HepG2 (cell line): ENCODE data around the gene ACADVL. TPM values are rescaled to one million over a fixed set of nuclear protein-coding genes. Genes with fewer than 3 reads are reported as not detected.

Experiments
- HMGXB4 ChIP-seq, 2 experiments: sonication (generic) in 1 of 2; formaldehyde crosslinking in 1 of 2; IDR thresholded peaks; 2 replicates each; pipeline versions ENCODE4 v1.4.0 to v1.6.1; 2018 to 2020; ENCODE audit warnings: missing genetic modification reagents in 2 of 2, borderline replicate concordance in 1 of 2, low read depth in 1 of 2, mild to moderate bottlenecking in 1 of 2, missing biosample characterization in 1 of 2
- HNRNPL ChIP-seq: fragments of 200-400 bp; formaldehyde crosslinking; IDR thresholded peaks from 2 replicates; pipeline ENCODE4 v1.6.1; 2017; ENCODE audit warnings: mild to moderate bottlenecking, low read depth, low read length
- KDM6A ChIP-seq: IDR thresholded peaks from 2 replicates; pipeline ENCODE4 v1.6.1; 2016; ENCODE audit warnings: low read depth
- PREB ChIP-seq: sonication (generic); formaldehyde crosslinking; IDR thresholded peaks from 2 replicates; pipeline ENCODE4 v1.4.0; 2020; ENCODE audit warnings: missing genetic modification reagents
- RFXAP ChIP-seq: sonication (generic); formaldehyde crosslinking; IDR thresholded peaks from 2 replicates; pipeline ENCODE4 v1.4.0; 2020; ENCODE audit warnings: missing genetic modification reagents, borderline replicate concordance
- SP5 ChIP-seq: IDR thresholded peaks from 2 replicates; pipeline ENCODE4 v1.6.1; 2016; ENCODE audit warnings: low read depth, borderline replicate concordance
- SRSF9 ChIP-seq: fragments of 200-400 bp; formaldehyde crosslinking; IDR thresholded peaks from 2 replicates; pipeline ENCODE4 v1.6.1; 2018; ENCODE audit warnings: borderline replicate concordance, mild to moderate bottlenecking, low read depth, low read length; ENCODE audit not compliant: insufficient read depth, poor library complexity, severe bottlenecking
- U2AF2 ChIP-seq: fragments of 200-400 bp; formaldehyde crosslinking; IDR thresholded peaks from 2 replicates; pipeline ENCODE4 v1.6.1; 2017; ENCODE audit warnings: low read depth, mild to moderate bottlenecking, low read length
- UBTF ChIP-seq: sonication (generic); formaldehyde crosslinking; IDR thresholded peaks from 2 replicates; pipeline ENCODE4 v1.4.0; 2020; ENCODE audit warnings: mild to moderate bottlenecking, missing genetic modification reagents
- ZMAT3 ChIP-seq: sonication (generic); formaldehyde crosslinking; conservative IDR thresholded peaks from 2 replicates; pipeline ENCODE4 v1.7.0; 2021; ENCODE audit warnings: missing genetic modification reagents
- ZNF407 ChIP-seq: sonication (generic); formaldehyde crosslinking; IDR thresholded peaks from one replicate; pipeline ENCODE4 v1.5.1; 2020; ENCODE audit warnings: mild to moderate bottlenecking, missing genetic modification reagents; ENCODE audit errors: not compliant biosample characterization
- ZNF616 ChIP-seq: sonication (generic); formaldehyde crosslinking; IDR thresholded peaks from 2 replicates; pipeline ENCODE4 v1.5.0; 2020; ENCODE audit warnings: low read depth, mild to moderate bottlenecking, missing genetic modification reagents
- ZSCAN30 ChIP-seq: sonication (generic); formaldehyde crosslinking; IDR thresholded peaks from 2 replicates; pipeline ENCODE4 v1.5.0; 2020; ENCODE audit warnings: mild to moderate bottlenecking, missing genetic modification reagents
- polyA plus RNA-seq, 8 experiments: library from polyadenylated mRNA; depleted of rRNA in 3 of 8; stranded (reverse) in 7 of 8; unstranded in 1 of 8; fragments of >200 nt; fragmentation: Illumina TruSeq in 4 of 8; extraction: Trizol in 4 of 8; gene quantifications; 2 replicates each; pipeline versions ENCODE4 v1.2.1 to v1.2.3, GENCODE V29; 2011 to 2016; ENCODE audit warnings: low read depth in 4 of 8, missing spikeins in 1 of 8, mixed read lengths in 1 of 8; ENCODE audit not compliant: insufficient read depth in 1 of 8
- total RNA-seq, 5 experiments: library from RNA; depleted of rRNA; stranded (reverse); fragments of >200 nt; fragmentation: Illumina TruSeq; extraction: Trizol; gene quantifications; 2 replicates each; pipeline ENCODE4 v1.2.3, GENCODE V29; 2016; ENCODE audit warnings: low read depth in 1 of 5

The ACADVL gene
- total and polyA plus RNA-seq, 2 of the 13 experiments (the other 11 are each of a cell fraction or from before 2014, with no cell fraction given) = 219 to 412 TPM

DNA sequence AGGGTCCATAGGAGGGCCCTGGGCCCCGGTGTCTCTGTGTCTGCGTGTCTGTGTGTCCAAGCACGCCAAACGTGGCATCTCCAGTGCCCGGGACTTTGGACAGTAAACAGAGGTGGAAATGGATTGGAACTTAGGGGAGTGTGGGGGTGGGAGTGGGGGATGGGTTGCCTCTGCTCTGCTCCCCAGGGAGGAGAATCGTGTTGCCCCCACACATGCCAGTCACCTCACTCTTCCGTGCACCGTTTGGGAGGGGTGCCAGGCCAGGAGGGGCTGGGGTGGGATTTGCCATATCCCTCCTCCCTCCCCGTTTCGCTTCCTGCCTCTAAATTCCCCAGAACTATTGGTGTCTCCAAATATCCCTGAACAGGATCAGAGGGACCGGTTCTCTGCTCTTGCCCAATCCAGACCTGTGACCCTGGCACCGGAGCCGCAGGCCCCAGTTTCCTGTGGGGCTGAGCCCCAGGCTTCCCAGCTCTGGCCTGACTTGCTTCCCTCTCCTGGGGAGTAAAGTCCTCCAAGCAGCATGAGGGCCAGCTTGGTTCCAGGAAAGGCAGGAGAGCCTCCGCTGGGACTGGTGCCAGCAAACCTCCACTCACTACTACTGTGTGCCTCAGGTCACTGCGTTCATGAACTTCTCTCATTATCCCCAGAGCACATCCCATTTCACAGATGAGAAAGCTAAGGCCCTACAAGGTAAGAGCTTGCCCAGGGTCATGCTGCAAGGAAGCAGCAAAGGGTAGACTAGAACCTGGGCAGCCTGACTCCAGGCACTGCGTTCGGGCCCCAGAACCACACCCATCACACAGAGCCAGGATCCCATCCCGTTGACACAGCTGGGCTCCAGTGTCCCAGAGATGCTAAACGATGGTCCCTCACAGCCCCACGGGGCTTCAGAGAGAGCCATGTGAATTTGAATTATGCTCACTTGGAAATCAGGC, 40.2 kb upstream of the ACADVL start, which contains the start of gene ASGR1 (continued):
- TF ChIP-seq ZNF407 (CRISPR knock-in tag) (no peak), U2AF2 (no peak), KDM6A (CRISPR knock-in tag) (peak; percentile 88; the same call in 1 of the 2 replicates), ZSCAN30 (CRISPR knock-in tag) (peak; percentile 79; the same call in 1 of the 2 replicates), ZMAT3 (peak; percentile 75; the same call in 1 of the 2 replicates), SRSF9 (no peak), HMGXB4 (CRISPR knock-in tag; IDR thresholded peaks at IDR 0.05; ENCODE audit: borderline replicate concordance in 1 of 2, low read depth in 1 of 2) (peak; percentile 74 to 83; a peak in 3 of 4 replicates), PREB (CRISPR knock-in tag) (no peak), ZNF616 (no peak), SP5 (peak; percentile 53), UBTF (CRISPR knock-in tag) (peak; percentile 95), HNRNPL (peak; percentile 87), RFXAP (CRISPR knock-in tag) (peak; percentile 43; the same call in 1 of the 2 replicates)
